AG09319 (cell line): ENCODE measurements around the gene TBCB.

Source experiments
- DNase-seq: peaks from one replicate; pipeline ENCODE4 v3.0.0-alpha.2; 2010; ENCODE audit warnings: low read depth; ENCODE audit errors: extremely low read depth
- CTCF ChIP-seq: IDR thresholded peaks from 2 replicates; pipeline ENCODE4 v1.5.1; 2011; ENCODE audit warnings: low read depth, mild to moderate bottlenecking, inconsistent platforms, low read length, moderate library complexity

The TBCB gene

DNA sequence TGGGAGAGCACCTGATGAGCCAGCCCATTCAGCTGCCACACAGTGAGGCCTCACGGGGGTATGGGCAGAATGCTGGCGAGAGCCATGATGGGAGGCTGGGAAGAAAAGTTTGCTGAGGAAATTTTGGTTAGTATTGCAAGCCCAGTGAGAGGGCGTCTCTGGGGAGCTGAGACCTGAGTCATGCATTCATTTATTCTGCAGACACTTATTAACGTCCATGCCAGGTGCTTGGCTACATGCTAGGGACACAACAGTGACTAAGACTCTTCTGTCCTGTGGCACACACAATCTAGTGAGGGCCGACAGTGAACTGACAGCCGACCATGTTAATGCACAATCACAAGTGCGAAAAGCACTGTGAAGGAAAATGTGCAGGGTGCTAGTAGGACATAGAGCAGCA, 33.4 kb upstream of the TBCB start:
- no peak for DNase-seq
- no peak for TF ChIP-seq CTCF

DNA sequence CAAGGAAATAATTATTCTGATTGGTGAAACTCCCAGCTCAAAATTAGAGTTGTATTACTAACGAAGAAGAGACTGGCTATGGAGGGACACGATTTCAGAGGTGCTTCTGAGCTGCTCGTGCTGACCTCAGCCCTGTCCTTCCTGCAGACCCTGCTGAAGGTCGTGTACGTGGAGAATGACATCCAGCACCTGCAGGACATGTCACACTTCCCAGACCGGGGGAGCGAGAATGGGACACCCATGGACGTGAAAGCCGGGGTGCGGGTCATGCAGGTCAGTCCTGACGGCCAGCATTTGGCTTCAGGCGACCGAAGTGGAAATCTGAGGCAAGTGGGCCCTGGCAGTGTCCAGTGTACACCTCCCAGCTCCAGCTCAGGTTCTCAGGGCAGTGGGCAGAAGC, 32.4 kb upstream of the TBCB start:
- no peak for TF ChIP-seq CTCF

DNA sequence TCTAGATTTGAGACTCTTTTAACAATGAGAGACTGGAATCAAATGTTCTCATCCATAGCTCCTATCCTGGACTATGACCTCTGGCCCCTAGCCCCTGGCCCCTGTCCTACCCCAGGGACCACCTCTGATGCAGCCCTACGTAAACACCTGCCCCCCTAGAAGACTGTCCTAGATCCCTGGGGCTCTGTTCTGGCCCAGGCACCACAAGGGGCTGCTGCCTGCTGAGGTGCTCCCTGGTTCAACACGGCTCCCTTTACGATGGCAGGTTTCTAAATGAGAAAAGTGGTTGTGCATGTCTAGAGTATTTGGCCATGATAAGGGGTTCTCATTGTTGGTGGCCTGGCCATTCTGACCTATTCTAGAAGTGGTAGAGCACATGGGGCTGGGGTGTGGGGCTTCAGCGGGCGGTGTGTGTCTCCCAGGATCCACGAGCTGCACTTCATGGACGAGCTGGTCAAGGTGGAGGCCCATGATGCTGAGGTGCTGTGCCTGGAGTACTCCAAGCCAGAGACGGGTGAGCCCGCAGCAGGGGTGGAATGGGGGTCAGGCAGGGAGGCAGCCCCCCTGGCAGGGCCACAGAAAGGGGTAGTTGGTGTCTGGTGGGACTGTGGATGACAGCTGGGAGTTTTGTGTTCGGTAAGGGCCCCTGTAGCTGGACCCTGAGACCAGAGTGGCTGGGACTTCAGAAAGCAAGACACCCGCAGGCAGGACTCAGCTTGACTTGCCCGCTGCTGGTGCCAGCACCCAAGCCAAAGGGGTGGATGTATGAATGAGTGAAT, 30.8 kb upstream of the TBCB start:
- no peak for TF ChIP-seq CTCF

More for the DNA sequence above, 32.4 kb upstream of the TBCB start:
- no peak for DNase-seq

DNA sequence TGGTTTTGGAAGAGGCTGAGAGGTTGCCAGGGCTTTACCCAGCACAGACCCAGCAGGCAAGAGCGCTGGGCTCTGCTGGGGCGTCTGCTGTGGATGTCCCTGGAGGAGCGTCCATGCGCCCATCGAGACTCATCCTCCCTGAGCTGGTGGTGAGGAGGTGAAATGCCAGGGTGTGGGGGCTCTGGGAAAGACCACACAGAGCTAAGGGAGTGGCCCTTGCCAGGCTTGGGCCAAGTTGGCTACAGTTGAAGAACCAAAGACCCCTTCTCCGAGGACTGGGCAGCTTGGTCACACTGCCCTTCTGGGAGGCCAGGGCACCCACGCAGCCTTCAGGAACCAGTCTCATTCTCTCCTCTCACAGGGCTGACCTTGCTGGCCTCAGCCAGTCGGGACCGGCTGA, 28.9 kb upstream of the TBCB start:
- TF ChIP-seq CTCF, result no peak
- no peak for DNase-seq

More for the DNA sequence above, 30.8 kb upstream of the TBCB start:
- no peak for DNase-seq

GRCh38 chr19:36089847-36090246, 25.4 kb upstream of the TBCB start:
- TF ChIP-seq CTCF, result no peak
- no peak for DNase-seq

GRCh38 chr19:36090910-36091695, 24.2 kb upstream of the TBCB start:
- TF ChIP-seq CTCF, result no peak
- DNase-seq, result no peak

GRCh38 chr19:36092566-36092965, 22.7 kb upstream of the TBCB start:
- no peak for DNase-seq
- no peak for TF ChIP-seq CTCF
